HL-60 (cell line): Measurements from ENCODE around the gene EXOC4.

Experiments
- CTCF ChIP-seq: IDR thresholded peaks from one replicate; pipeline ENCODE4 v1.5.1; 2011; ENCODE audit warnings: low read length, control low read depth, inconsistent platforms; ENCODE audit not compliant: insufficient read depth
- GABPA ChIP-seq: IDR thresholded peaks from 2 replicates; pipeline ENCODE4 v1.6.1; 2012; ENCODE audit warnings: low read depth
- POLR2AphosphoS5 ChIP-seq: IDR thresholded peaks from 2 replicates; pipeline ENCODE4 v1.6.1; 2012; ENCODE audit warnings: low read depth
- REST ChIP-seq: IDR thresholded peaks from 2 replicates; pipeline ENCODE4 v1.6.1; 2012; ENCODE audit warnings: low read depth; ENCODE audit not compliant: insufficient replicate concordance
- SPI1 ChIP-seq: IDR thresholded peaks from 2 replicates; pipeline ENCODE4 v1.6.1; 2012; ENCODE audit warnings: low read depth, mild to moderate bottlenecking, borderline replicate concordance

GRCh38 chr7:133275446-133276095 is 22.7 kb downstream of the EXOC4 start:
- TF ChIP-seq CTCF (no peak), POLR2AphosphoS5 (no peak), GABPA (no peak), REST (no peak), SPI1 (no peak)
